HG03520 (cell line): ENCODE measurements around the gene HDDC3.

Source experiments
- ATAC-seq: cut with Tn5 transposase; IDR thresholded peaks from one replicate; pipeline ENCODE4 v1.9.1; 2021; ENCODE audit warnings: mild to moderate bottlenecking, moderate library complexity; ENCODE audit not compliant: unreplicated experiment

HDDC3 gene

GRCh38 chr15:90931828-90932659, at the start of gene HDDC3:
Gene HDDC3 (minus strand): TSS chr15:90932549. CDS start chr15:90932540, 9 bp downstream.
- ATAC-seq = peak; percentile 34

- ATAC-seq = peak; percentile 52
These were observed 49.8 kb upstream of the HDDC3 start for GRCh38 chr15:90982135-90982534.

- peak; percentile 67 for ATAC-seq
These were observed 49.3 kb upstream of the HDDC3 start for GRCh38 chr15:90981681-90982080.

GRCh38 chr15:90979582-90979981, 47.2 kb upstream of the HDDC3 start:
- ATAC-seq = no peak

- no peak for ATAC-seq
These were observed 41.9 kb upstream of the HDDC3 start for GRCh38 chr15:90974216-90974615.

- ATAC-seq = no peak
These were observed 39.8 kb upstream of the HDDC3 start for GRCh38 chr15:90972133-90972532.

- ATAC-seq = no peak
These were observed 37.9 kb upstream of the HDDC3 start for GRCh38 chr15:90970274-90970673.

- no peak for ATAC-seq
These were observed 36.1 kb upstream of the HDDC3 start for GRCh38 chr15:90968434-90968833.

GRCh38 chr15:90967206-90967605, 34.9 kb upstream of the HDDC3 start:
- no peak for ATAC-seq

GRCh38 chr15:90966262-90966661, 33.9 kb upstream of the HDDC3 start:
- ATAC-seq = no peak

- no peak for ATAC-seq
These were observed 29.7 kb upstream of the HDDC3 start for GRCh38 chr15:90962021-90962420.

GRCh38 chr15:90960298-90961091, 28.1 kb upstream of the HDDC3 start:
- no peak for ATAC-seq

GRCh38 chr15:90959894-90960293, 27.5 kb upstream of the HDDC3 start:
- no peak for ATAC-seq

GRCh38 chr15:90959028-90959595, 26.8 kb upstream of the HDDC3 start:
- ATAC-seq = no peak

GRCh38 chr15:90957791-90958190, 25.4 kb upstream of the HDDC3 start:
- ATAC-seq = no peak

GRCh38 chr15:90957031-90957790, 24.9 kb upstream of the HDDC3 start:
- no peak for ATAC-seq

- ATAC-seq = no peak
These were observed 24.1 kb upstream of the HDDC3 start for GRCh38 chr15:90956274-90957030.

GRCh38 chr15:90955624-90956273, 23.4 kb upstream of the HDDC3 start:
- no peak for ATAC-seq

- peak; percentile 90 for ATAC-seq
These were observed 22.6 kb upstream of the HDDC3 start, which contains the start of gene RCCD1 for GRCh38 chr15:90954712-90955623. Gene RCCD1 (plus strand): TSS chr15:90954884. CDS start chr15:90956735, 1,851 bp downstream.
